Stimulated activated CD4-positive, alpha-beta T cell treated with anti-CD3 and anti-CD28 coated beads, Interleukin-15, amount 100 ng/mL, for 1 hour (primary cell): ENCODE data around the gene TMEM135.
"Not testable (repeated sequence)": the region's sequence is repeated elsewhere in the genome, so short reads cannot be mapped to it uniquely, and the experiment has no call there.

Source experiments
- DNase-seq, 2 donors: peaks; one replicate each; pipeline ENCODE4 v3.0.0-alpha.2; 2020; ENCODE audit warnings: low read depth in 1 of 2, low spot score in 1 of 2

TMEM135 gene

GRCh38 chr11:87139475-87139874 is 101.7 kb downstream of the TMEM135 start:
- DNase-seq: no peak

GRCh38 chr11:87141322-87141721 is 103.6 kb downstream of the TMEM135 start:
- DNase-seq: no peak

- no peak for DNase-seq
Measured at GRCh38 chr11:87141980-87142514, 104.3 kb downstream of the TMEM135 start.

GRCh38 chr11:87142594-87142993 is 104.9 kb downstream of the TMEM135 start:
- no peak for DNase-seq

- no peak for DNase-seq
Measured at GRCh38 chr11:87143641-87144040, 105.9 kb downstream of the TMEM135 start.

GRCh38 chr11:87144252-87144651 is 106.5 kb downstream of the TMEM135 start:
- DNase-seq: no peak

GRCh38 chr11:87148749-87149148 is 111.0 kb downstream of the TMEM135 start:
- DNase-seq: no peak

GRCh38 chr11:87149782-87150181 is 112.0 kb downstream of the TMEM135 start:
- DNase-seq: not testable (repeated sequence)

GRCh38 chr11:87150936-87151335 is 113.2 kb downstream of the TMEM135 start:
- no peak for DNase-seq

GRCh38 chr11:87154246-87154645 is 116.5 kb downstream of the TMEM135 start:
- DNase-seq: no peak

GRCh38 chr11:87156970-87157369 is 119.2 kb downstream of the TMEM135 start:
- DNase-seq: no peak

- DNase-seq: not testable (repeated sequence)
Measured at GRCh38 chr11:87169076-87169475, 131.3 kb downstream of the TMEM135 start.

- no peak for DNase-seq
Measured at GRCh38 chr11:87173185-87174039, 135.7 kb downstream of the TMEM135 start.

GRCh38 chr11:87174870-87175269 is 137.1 kb downstream of the TMEM135 start:
- no peak for DNase-seq

- no peak for DNase-seq
Measured at GRCh38 chr11:87176044-87176443, 138.3 kb downstream of the TMEM135 start.

GRCh38 chr11:87179621-87180020 is 141.9 kb downstream of the TMEM135 start:
- no peak for DNase-seq

- DNase-seq: no peak
Measured at GRCh38 chr11:87180742-87181141, 143.0 kb downstream of the TMEM135 start.

GRCh38 chr11:87181143-87181542 is 143.4 kb downstream of the TMEM135 start:
- DNase-seq: no peak

GRCh38 chr11:87185228-87185627 is 147.5 kb downstream of the TMEM135 start:
- DNase-seq: no peak

GRCh38 chr11:87187076-87187475 is 149.3 kb downstream of the TMEM135 start:
- no peak for DNase-seq

GRCh38 chr11:87187930-87188329 is 150.2 kb downstream of the TMEM135 start:
- DNase-seq: no peak

GRCh38 chr11:87188396-87188795 is 150.7 kb downstream of the TMEM135 start:
- not testable (repeated sequence) for DNase-seq

GRCh38 chr11:87188921-87189320 is 151.2 kb downstream of the TMEM135 start:
- DNase-seq: not testable (repeated sequence)
